Measurements from ENCODE around the gene UQCC2. TPM values are rescaled to one million over a fixed set of nuclear protein-coding genes. Genes with fewer than 3 reads are reported as not detected.

UQCC2 gene
- total RNA-seq, 4 donors from 2014 or later, result 21.1 to 74.7 (median 32.7) TPM

DNA sequence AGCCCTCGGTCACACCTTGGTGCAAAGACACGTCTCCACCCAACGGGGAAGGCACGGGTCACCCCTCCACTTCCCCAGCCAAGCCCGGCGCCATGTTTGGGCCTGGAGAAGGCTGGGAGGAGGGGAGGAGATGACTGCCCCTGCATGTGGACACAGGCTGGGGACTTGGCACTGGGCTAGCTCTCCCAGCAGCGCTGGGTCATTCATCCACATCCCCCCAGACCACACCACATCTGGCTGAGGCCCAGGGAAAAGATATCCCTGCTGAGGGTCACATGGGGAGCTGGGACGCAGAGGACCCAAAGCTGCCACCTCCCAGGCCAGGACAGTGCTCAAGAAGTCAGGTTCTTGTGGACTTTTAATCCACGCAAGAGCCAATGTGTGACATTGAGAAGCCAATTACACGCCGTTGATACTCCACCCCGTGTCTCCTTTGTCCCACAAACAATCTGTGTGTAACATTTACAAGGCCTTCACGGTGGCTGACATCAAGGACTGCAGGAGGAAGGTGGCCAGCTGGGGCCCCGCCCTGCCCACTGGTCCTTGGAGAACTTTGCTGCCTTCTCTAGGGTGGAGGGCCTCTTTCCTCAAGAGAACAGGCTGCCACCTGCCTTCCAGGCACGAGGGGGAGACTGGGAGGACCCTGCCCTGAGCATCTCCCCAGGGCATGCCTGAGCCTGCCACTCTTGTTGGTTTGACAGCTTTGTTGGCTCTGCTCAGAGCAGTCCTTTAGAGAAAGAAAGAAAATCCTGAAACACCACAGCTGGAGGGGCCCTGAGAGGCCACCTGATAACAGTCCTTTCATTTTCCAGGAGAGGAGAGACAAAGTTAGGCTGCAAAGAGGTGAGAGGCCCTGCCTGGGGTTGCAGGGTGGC, 40.5 kb upstream of the UQCC2 start:
- intact Hi-C loops (cut with DNase I), result no loop called here
- WGBS, 2 donors, result 43 to 47% methylated on average over 14 to 15 of the region's 15 CpGs
- peak; percentile 82 to 87 for DNase-seq
- Histone ChIP-seq H3K9me3 (no peaks in the 10 kb centered on the region), H3K27me3 (no peaks in the 10 kb centered on the region), H3K4me3 (replicated peaks in 1 of 3) (no peak overlapping the region), H3K4me1 (peaks cover 57 to 66% of the 10 kb centered on the region in 2 donors), H3K36me3 (no peaks in the 10 kb centered on the region), H3K27ac (peak overlapping the region; percentile 69 to 78 (median 76))
- peak in 1 of 2 donors; percentile 21 for TF ChIP-seq POLR2A (IDR thresholded peaks at IDR 0.05)
- TF ChIP-seq, protein P1, sequence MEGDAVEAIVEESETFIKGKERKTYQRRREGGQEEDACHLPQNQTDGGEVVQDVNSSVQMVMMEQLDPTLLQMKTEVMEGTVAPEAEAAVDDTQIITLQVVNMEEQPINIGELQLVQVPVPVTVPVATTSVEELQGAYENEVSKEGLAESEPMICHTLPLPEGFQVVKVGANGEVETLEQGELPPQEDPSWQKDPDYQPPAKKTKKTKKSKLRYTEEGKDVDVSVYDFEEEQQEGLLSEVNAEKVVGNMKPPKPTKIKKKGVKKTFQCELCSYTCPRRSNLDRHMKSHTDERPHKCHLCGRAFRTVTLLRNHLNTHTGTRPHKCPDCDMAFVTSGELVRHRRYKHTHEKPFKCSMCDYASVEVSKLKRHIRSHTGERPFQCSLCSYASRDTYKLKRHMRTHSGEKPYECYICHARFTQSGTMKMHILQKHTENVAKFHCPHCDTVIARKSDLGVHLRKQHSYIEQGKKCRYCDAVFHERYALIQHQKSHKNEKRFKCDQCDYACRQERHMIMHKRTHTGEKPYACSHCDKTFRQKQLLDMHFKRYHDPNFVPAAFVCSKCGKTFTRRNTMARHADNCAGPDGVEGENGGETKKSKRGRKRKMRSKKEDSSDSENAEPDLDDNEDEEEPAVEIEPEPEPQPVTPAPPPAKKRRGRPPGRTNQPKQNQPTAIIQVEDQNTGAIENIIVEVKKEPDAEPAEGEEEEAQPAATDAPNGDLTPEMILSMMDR (IDR thresholded peaks at IDR 0.05), result peak in 2 of 6 experiments; percentile 11 to 14

GRCh38 chr6:33750244-33750991, 38.9 kb upstream of the UQCC2 start:
- TF ChIP-seq, protein P1 (IDR thresholded peaks at IDR 0.05), result no peak
- TF ChIP-seq POLR2A (IDR thresholded peaks at IDR 0.05), result no peak
- Histone ChIP-seq H3K36me3 (no peaks in the 10 kb centered on the region), H3K9me3 (no peaks in the 10 kb centered on the region), H3K27ac (peak overlapping the region in 1 of 3 donors; percentile 43), H3K27me3 (no peaks in the 10 kb centered on the region), H3K4me1 (peaks cover 52 to 58% of the 10 kb centered on the region in 2 donors), H3K4me3 (replicated peaks in 1 of 3) (no peak overlapping the region)
- 62 to 73% methylated on average over 11 of the region's 11 CpGs for WGBS, 2 donors
- DNase-seq, result no peak
- intact Hi-C loops (cut with DNase I), result no loop called here

DNA sequence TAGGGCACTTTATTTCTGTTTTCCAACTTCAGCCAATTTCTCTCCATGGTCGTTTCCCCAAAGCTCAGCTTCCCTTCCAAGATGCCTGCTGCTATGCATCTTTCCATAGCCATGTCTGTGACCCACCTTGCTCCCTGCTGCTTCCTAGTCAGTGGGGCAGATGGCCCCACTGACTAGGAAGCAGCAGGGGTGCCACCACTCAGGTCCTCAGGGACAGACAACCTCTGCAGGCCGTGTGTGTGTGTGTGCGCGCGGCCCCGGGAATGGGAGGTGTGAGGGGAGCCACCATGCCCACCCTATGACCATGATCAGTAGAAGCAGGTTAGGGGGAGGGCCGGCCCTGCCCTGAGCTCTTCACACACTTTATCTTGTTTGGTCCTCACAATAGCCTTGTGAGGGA, 37.9 kb upstream of the UQCC2 start:
- Histone ChIP-seq H3K9me3 (no peaks in the 10 kb centered on the region), H3K4me1 (peaks cover 51 to 58% of the 10 kb centered on the region in 2 donors), H3K27ac (peak overlapping the region in 2 of 3 donors; percentile 30 to 58), H3K36me3 (no peaks in the 10 kb centered on the region), H3K27me3 (no peaks in the 10 kb centered on the region), H3K4me3 (replicated peaks in 1 of 3) (no peak overlapping the region)
- intact Hi-C loops (cut with DNase I), result no loop called here
- WGBS, 2 donors, result 85 to 88% methylated on average over 7 of the region's 7 CpGs
- TF ChIP-seq, protein P1 (IDR thresholded peaks at IDR 0.05), result no peak
- no peak for TF ChIP-seq POLR2A (IDR thresholded peaks at IDR 0.05)
- no peak for DNase-seq

DNA sequence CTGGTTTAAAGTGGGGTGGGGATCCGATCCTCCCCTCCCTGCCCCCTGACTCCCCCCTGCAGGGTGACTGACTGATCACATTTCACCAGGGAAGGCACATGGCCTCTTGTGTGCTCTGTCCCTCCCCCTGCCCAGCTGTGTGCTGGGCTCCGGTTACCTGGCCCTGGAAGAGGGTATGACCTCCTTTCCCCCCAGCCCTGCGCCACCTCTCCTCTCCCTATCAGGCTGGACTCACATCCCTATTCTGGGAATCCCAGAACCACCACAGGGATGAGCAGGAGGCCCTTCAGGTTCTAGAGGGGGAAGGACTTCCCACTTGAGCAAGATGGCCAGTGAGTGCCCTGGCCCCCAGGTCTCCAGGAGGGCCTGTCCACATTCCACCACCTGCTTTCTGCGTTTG, 37.3 kb upstream of the UQCC2 start:
- H3K36me3 ChIP-seq, result no peaks in the 10 kb centered on the region
- DNase-seq, result peak in 1 of 2 donors; percentile 39
- no peaks in the 10 kb centered on the region for H3K27me3 ChIP-seq
- no peaks in the 10 kb centered on the region for H3K9me3 ChIP-seq
- peak overlapping the region; percentile 30 to 87 (median 49) for H3K27ac ChIP-seq
- intact Hi-C loops (cut with DNase I), result no loop called here
- H3K4me3 ChIP-seq (replicated peaks in 1 of 3), result no peak overlapping the region
- WGBS, 2 donors, result 35 to 54% methylated on average over 1 to 4 of the region's 4 CpGs
- peaks cover 50 to 58% of the 10 kb centered on the region in 2 donors for H3K4me1 ChIP-seq
- no peak for TF ChIP-seq POLR2A (IDR thresholded peaks at IDR 0.05)
- TF ChIP-seq, protein P1 (IDR thresholded peaks at IDR 0.05), result no peak
